Nephron progenitor cell (in vitro differentiated cells): Measurements from ENCODE around the gene AKR1D1.
"Not testable (repeated sequence)": the region's sequence is repeated elsewhere in the genome, so short reads cannot be mapped to it uniquely, and the experiment has no call there.

Experiments used
- DNase-seq: peaks from one replicate; pipeline ENCODE4 v3.0.0; 2021
- H3K27ac Mint-ChIP-seq: 2 replicates; pipeline ENCODE4 v1.8.0; 2021; ENCODE audit warnings: mild to moderate bottlenecking, moderate library complexity, mixed read lengths
- H3K27me3 Mint-ChIP-seq: 2 replicates; pipeline ENCODE4 v1.8.0; 2021; ENCODE audit warnings: mild to moderate bottlenecking, low read depth, mixed read lengths; ENCODE audit not compliant: poor library complexity
- H3K36me3 Mint-ChIP-seq: 2 replicates; pipeline ENCODE4 v1.8.0; 2021; ENCODE audit warnings: low read depth, mixed read lengths
- H3K4me1 Mint-ChIP-seq: 2 replicates; pipeline ENCODE4 v1.8.0; 2021; ENCODE audit warnings: mixed read lengths
- H3K4me3 Mint-ChIP-seq: 2 replicates; pipeline ENCODE4 v1.8.0; 2021; ENCODE audit warnings: mild to moderate bottlenecking, moderate library complexity, mixed read lengths
- H3K9me3 Mint-ChIP-seq: 2 replicates; pipeline ENCODE4 v1.8.0; 2021; ENCODE audit warnings: mild to moderate bottlenecking, moderate library complexity, mixed read lengths
- CTCF ChIP-seq: fragments of 200-600 bp; sonication (generic); IDR thresholded peaks from 2 replicates; pipeline ENCODE4 v1.5.0; 2021; ENCODE audit warnings: antibody characterized with exemption

The AKR1D1 gene

GRCh38 chr7:138142583-138143201, 66.4 kb downstream of the AKR1D1 start:
- Mint-ChIP-seq H3K9me3 (peaks cover 5% of the 10 kb centered on the region), H3K27ac (no peak overlapping the region), H3K36me3 (no peaks in the 10 kb centered on the region), H3K4me1 (peaks cover 9% of the 10 kb centered on the region), H3K4me3 (no peak overlapping the region), H3K27me3 (no peaks in the 10 kb centered on the region)
- no peak for DNase-seq
- TF ChIP-seq CTCF, result no peak

GRCh38 chr7:138144958-138145357, 68.7 kb downstream of the AKR1D1 start:
- H3K9me3 Mint-ChIP-seq, result peaks cover 5% of the 10 kb centered on the region
- no peak for DNase-seq
- H3K27me3 Mint-ChIP-seq, result no peaks in the 10 kb centered on the region
- H3K4me3 Mint-ChIP-seq, result no peak overlapping the region
- no peak overlapping the region for H3K27ac Mint-ChIP-seq
- H3K36me3 Mint-ChIP-seq, result no peaks in the 10 kb centered on the region
- peaks cover 5% of the 10 kb centered on the region for H3K4me1 Mint-ChIP-seq
- no peak for TF ChIP-seq CTCF

GRCh38 chr7:138146221-138146620, 70.0 kb downstream of the AKR1D1 start:
- H3K36me3 Mint-ChIP-seq, H3K27me3 Mint-ChIP-seq, H3K4me1 Mint-ChIP-seq, H3K9me3 Mint-ChIP-seq, H3K4me3 Mint-ChIP-seq, H3K27ac Mint-ChIP-seq, DNase-seq: not testable (repeated sequence)

GRCh38 chr7:138146757-138147734, 70.8 kb downstream of the AKR1D1 start:
- not testable (repeated sequence) for H3K27ac Mint-ChIP-seq, H3K4me3 Mint-ChIP-seq, DNase-seq, H3K9me3 Mint-ChIP-seq, H3K36me3 Mint-ChIP-seq, H3K27me3 Mint-ChIP-seq, H3K4me1 Mint-ChIP-seq

GRCh38 chr7:138151731-138152577, 75.7 kb downstream of the AKR1D1 start:
- H3K36me3 Mint-ChIP-seq, result no peaks in the 10 kb centered on the region
- no peak overlapping the region for H3K27ac Mint-ChIP-seq
- H3K9me3 Mint-ChIP-seq, result peaks cover 4% of the 10 kb centered on the region
- no peak for TF ChIP-seq CTCF
- DNase-seq, result no peak
- peaks cover 5% of the 10 kb centered on the region for H3K27me3 Mint-ChIP-seq
- peaks cover 3% of the 10 kb centered on the region for H3K4me1 Mint-ChIP-seq
- H3K4me3 Mint-ChIP-seq, result no peak overlapping the region

GRCh38 chr7:138154661-138155060, 78.4 kb downstream of the AKR1D1 start:
- no peak overlapping the region for H3K4me3 Mint-ChIP-seq
- peaks cover 5% of the 10 kb centered on the region for H3K27me3 Mint-ChIP-seq
- no peaks in the 10 kb centered on the region for H3K9me3 Mint-ChIP-seq
- DNase-seq, result no peak
- H3K4me1 Mint-ChIP-seq, result no peaks in the 10 kb centered on the region
- H3K27ac Mint-ChIP-seq, result no peak overlapping the region
- no peaks in the 10 kb centered on the region for H3K36me3 Mint-ChIP-seq
- no peak for TF ChIP-seq CTCF
